Measurements from ENCODE around the gene TCP1. TPM values are rescaled to one million over a fixed set of nuclear protein-coding genes. Genes with fewer than 3 reads are reported as not detected.

Gene TCP1
- total and polyA plus RNA-seq, 5 experiments from 2014 or later = 68.8 to 185 (median 97.6) TPM

DNA sequence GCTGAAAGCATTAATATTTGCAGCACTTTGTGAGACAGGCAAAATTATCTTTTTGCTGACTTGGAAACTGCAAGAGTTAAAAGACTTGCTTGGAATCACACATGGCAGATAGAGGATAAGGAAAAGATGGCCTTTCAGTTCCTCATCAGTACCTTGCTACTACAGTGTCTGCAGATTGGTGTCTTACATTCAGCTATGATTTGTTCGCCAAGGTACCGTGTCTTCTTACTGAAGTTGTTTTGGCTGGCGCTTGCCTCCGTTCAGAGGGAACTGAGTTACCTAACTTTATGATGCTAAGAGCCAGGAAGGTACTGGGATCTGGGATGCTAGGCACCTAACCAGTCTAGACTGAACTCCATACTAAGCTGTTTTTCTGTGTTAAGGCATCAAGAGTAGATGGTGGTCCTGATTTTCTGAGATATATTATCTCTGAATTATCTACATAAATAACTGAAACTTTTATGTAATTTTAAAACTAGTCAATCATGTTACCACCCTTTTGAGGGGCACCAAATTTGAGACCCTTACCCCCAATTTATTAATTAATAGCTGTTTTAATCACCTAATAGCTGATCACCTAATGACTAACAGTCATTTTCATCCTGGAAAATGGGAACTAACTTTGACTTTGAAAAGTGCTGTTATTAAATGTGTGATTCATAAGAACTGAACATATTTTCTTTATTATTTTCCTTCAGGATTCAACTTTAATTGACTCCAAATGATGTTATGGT lies 59.6 kb downstream of the TCP1 start:
- DNase-seq (no peak), ATAC-seq (no peak)
- Mint-ChIP-seq H3K27me3 (peaks cover 0 to 2% (median 0%) of the 10 kb centered on the region in 5 donors), H3K36me3 (peaks cover 0 to 28% (median 3%) of the 10 kb centered on the region in 3 donors), H3K4me1 (peaks cover 20 to 78% (median 66%) of the 10 kb centered on the region in 4 donors), H3K27ac (peak overlapping the region in 9 of 10 donors; percentile 56 to 99 (median 87)), H3K9me3 (peaks cover 0 to 2% (median 0%) of the 10 kb centered on the region in 9 donors), H3K4me3 (peak overlapping the region; percentile 82 to 94 (median 90))
- POLR2A ChIA-PET = interaction anchor here (1.6 to 8.9 kb wide), 4 partner anchors 8 to 61 kb away, joined by 5 to 142 read pairs (median 49); partner anchors contain the start of genes ACAT2, MRPL18, SOD2 and TCP1

DNA sequence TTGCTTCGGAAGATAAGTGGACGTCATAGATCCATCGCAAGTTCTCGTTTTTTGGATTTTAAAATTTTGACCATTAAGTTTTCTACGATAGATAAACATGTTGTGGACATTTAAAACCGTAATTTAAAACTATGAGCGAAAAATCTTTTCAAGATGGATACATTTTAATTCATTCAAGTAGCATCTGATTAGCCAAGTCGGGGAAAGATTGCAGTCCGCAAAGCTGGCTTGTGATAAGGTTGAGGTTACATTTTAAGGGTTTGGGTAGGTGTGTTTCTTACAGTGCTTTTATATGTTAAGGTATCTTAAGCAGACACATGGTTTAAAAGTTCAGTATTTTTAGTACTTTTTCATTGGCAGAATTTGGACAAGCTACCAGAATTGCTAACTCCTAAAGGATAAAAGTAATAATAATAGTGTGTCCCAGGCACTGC lies 60.9 kb downstream of the TCP1 start:
- no peak for DNase-seq

More for the DNA sequence above, 60.9 kb downstream of the TCP1 start:
- no peak for ATAC-seq
- H3K27ac Mint-ChIP-seq = peak overlapping the region; percentile 81 to 99 (median 93)
- peaks cover 0 to 2% (median 0%) of the 10 kb centered on the region in 9 donors for H3K9me3 Mint-ChIP-seq
- peak overlapping the region; percentile 82 to 94 (median 90) for H3K4me3 Mint-ChIP-seq
- POLR2A ChIA-PET = interaction anchor here (1.6 to 8.9 kb wide), 4 partner anchors 9 to 62 kb away, joined by 5 to 142 read pairs (median 49); partner anchors contain the start of genes ACAT2, MRPL18, SOD2 and TCP1
- H3K36me3 Mint-ChIP-seq = peaks cover 0 to 23% (median 3%) of the 10 kb centered on the region in 3 donors
- H3K27me3 Mint-ChIP-seq = peaks cover 0 to 2% (median 0%) of the 10 kb centered on the region in 5 donors
- peaks cover 20 to 71% (median 59%) of the 10 kb centered on the region in 4 donors for H3K4me1 Mint-ChIP-seq

Other genes with a start within 250 kb of the TCP1 start
- gene SOD2, start 96.4 kb downstream of the TCP1 start, total RNA-seq = 10 to 100 TPM; 83.4 to 86.5 TPM
- 10 to 100 TPM; 80.5 to 92.0 (median 90.0) TPM for gene SOD2, start 96.4 kb downstream of the TCP1 start, polyA plus RNA-seq
- 100 to 1,000 TPM; 156 to 159 TPM for gene WTAP, start 62.1 kb downstream of the TCP1 start, total RNA-seq
- gene WTAP, start 62.1 kb downstream of the TCP1 start, polyA plus RNA-seq = 100 to 1,000 TPM; 104 to 128 (median 122) TPM
- 10 to 100 TPM; 30.6 to 30.9 TPM for gene ACAT2, start 27.6 kb downstream of the TCP1 start, total RNA-seq
- gene ACAT2, start 27.6 kb downstream of the TCP1 start, polyA plus RNA-seq = 10 to 100 TPM; 29.4 to 38.8 (median 38.2) TPM
- 10 to 100 TPM; 36.2 to 39.0 TPM for gene MRPL18, start 865 bp upstream of the TCP1 start, total RNA-seq
- gene MRPL18, start 865 bp upstream of the TCP1 start, polyA plus RNA-seq = 100 to 1,000 TPM in 1 of 3 donors, 10 to 100 TPM in 2; 63.0 to 131 (median 79.9) TPM
- gene PNLDC1, start 10.7 kb upstream of the TCP1 start, total RNA-seq = under 1 TPM; 0.36 to 0.75 TPM
- gene PNLDC1, start 10.7 kb upstream of the TCP1 start, polyA plus RNA-seq = under 1 TPM in 1 of 3 donors, not detected in 2; 0.36 TPM
- gene MAS1, start 101.4 kb upstream of the TCP1 start, total RNA-seq = not detected
- not detected for gene MAS1, start 101.4 kb upstream of the TCP1 start, polyA plus RNA-seq
- 10 to 100 TPM; 63.1 to 69.7 TPM for gene IGF2R, start 179.5 kb upstream of the TCP1 start, total RNA-seq
- gene IGF2R, start 179.5 kb upstream of the TCP1 start, polyA plus RNA-seq = 10 to 100 TPM in 2 of 3 donors, 1 to 10 TPM in 1; 9.1 to 19.3 (median 13.6) TPM

Data from naive thymus-derived CD8-positive, alpha-beta T cell (primary cell).